AG10803 (cell line): ENCODE data around the gene TMEM184B.

Experiments used
- DNase-seq: peaks from one replicate; pipeline ENCODE4 v3.0.0; 2010; ENCODE audit warnings: low read depth
- H3K4me3 ChIP-seq: 2 replicates; pipeline ENCODE4 v1.5.1; 2011; ENCODE audit warnings: mild to moderate bottlenecking, low read length, control low read depth
- TF ChIP-seq, protein P1 (sequence below): conservative IDR thresholded peaks from 2 replicates; pipeline ENCODE4 v1.5.1; 2011; ENCODE audit warnings: mild to moderate bottlenecking, low read length, control low read depth, inconsistent platforms

The TMEM184B gene

GRCh38 chr22:38192475-38192863 lies 80.3 kb downstream of the TMEM184B start:
- no peak for DNase-seq
- TF ChIP-seq, protein P1, sequence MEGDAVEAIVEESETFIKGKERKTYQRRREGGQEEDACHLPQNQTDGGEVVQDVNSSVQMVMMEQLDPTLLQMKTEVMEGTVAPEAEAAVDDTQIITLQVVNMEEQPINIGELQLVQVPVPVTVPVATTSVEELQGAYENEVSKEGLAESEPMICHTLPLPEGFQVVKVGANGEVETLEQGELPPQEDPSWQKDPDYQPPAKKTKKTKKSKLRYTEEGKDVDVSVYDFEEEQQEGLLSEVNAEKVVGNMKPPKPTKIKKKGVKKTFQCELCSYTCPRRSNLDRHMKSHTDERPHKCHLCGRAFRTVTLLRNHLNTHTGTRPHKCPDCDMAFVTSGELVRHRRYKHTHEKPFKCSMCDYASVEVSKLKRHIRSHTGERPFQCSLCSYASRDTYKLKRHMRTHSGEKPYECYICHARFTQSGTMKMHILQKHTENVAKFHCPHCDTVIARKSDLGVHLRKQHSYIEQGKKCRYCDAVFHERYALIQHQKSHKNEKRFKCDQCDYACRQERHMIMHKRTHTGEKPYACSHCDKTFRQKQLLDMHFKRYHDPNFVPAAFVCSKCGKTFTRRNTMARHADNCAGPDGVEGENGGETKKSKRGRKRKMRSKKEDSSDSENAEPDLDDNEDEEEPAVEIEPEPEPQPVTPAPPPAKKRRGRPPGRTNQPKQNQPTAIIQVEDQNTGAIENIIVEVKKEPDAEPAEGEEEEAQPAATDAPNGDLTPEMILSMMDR = no peak
- H3K4me3 ChIP-seq = no peak overlapping the region

DNA sequence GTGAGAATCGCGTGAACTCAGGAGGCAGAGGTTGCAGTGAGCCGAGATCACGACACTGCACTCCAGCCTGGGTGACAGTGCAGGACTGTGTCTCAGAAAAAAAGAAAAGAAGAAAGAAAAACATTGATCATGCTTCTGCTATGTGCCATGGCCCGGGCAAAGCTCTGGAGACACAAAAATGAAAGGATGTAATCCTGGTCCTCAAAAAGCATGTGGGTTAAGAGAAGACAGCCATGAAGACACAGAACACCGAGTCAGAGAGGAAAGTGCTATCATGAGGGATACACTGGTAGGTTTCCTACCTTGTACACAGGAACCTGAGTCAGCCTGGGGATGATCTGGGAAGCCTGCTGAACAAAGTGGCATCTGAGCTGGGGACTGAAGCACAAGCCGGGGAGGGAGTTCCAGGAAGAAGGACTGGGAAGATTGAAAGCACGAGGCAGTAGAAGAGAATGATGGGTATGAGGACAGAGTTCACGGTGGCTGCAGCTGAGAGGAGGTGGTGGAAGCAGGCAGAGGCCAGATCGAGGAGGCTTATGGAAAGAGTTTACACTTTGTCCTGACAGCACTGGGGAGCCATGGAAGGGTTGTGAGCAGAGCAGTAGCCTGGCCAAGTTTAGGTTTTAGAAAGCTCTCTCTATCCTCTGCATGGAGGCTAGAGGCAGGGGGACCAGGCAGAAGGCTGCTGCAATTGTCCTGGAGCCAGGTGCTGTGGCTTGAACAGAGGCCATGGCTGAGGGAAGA lies 80.9 kb downstream of the TMEM184B start:
- DNase-seq = no peak
- no peak overlapping the region for H3K4me3 ChIP-seq

GRCh38 chr22:38191055-38191454 lies 81.8 kb downstream of the TMEM184B start:
- TF ChIP-seq, protein P1 = no peak
- no peak for DNase-seq
- no peak overlapping the region for H3K4me3 ChIP-seq

More for the DNA sequence above, 80.9 kb downstream of the TMEM184B start:
- TF ChIP-seq, protein P1 = no peak

DNA sequence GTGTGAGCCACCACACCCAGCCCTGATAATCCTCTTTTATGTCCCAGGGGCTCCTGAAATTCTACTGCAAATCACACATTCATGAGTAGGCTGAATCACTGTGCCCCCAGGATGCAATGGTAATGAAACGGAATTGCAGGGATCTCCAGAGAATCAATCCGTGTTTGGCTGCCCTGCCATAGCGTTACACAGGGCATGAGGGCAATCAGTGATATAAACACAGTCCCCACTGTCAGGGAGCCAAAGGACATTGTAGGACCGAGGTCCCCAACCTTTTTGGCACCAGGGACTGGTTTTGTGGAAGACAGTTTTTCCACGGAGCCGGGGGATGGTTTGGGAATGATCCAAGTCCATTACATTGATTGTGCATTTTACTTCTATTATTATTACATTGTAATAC lies 82.2 kb downstream of the TMEM184B start:
- TF ChIP-seq, protein P1 = no peak
- no peak for DNase-seq

GRCh38 chr22:38189104-38189503 lies 83.7 kb downstream of the TMEM184B start:
- DNase-seq = no peak
- no peak overlapping the region for H3K4me3 ChIP-seq
- TF ChIP-seq, protein P1 = no peak

More for the DNA sequence above, 82.2 kb downstream of the TMEM184B start:
- no peak overlapping the region for H3K4me3 ChIP-seq

- no peak overlapping the region for H3K4me3 ChIP-seq
- DNase-seq = peak; percentile 46
- TF ChIP-seq, protein P1 = no peak
Observed at GRCh38 chr22:38187413-38188212, 85.2 kb downstream of the TMEM184B start.
